ELR (cell line): ENCODE results near the gene REG3G.
"Not testable (repeated sequence)": the region's sequence is repeated elsewhere in the genome, so short reads cannot be mapped to it uniquely, and the experiment has no call there.

Source experiments
- DNase-seq: peaks from one replicate; pipeline ENCODE4 v3.0.0-alpha.2; 2015; ENCODE audit warnings: low read depth

Gene REG3G

DNA sequence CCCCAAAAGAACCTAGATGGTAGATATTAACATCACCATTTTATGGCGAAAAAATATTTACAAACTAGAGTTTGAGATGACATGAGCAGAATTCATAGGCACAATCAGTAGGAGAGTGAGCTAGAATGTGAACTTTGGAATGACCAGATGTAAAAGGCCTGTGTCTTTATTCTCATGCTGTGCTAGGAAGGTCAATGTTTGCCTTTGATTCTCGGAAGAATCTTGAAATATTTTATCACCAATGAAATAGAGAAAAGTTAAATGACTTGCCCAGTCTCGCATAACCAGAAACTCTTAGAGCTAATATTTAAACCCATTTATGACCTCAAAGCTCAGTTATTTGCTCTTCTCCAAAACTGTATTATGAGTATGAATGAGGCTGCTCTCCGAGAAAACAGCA is 9.2 kb upstream of the REG3G start:
- no peak for DNase-seq

DNA sequence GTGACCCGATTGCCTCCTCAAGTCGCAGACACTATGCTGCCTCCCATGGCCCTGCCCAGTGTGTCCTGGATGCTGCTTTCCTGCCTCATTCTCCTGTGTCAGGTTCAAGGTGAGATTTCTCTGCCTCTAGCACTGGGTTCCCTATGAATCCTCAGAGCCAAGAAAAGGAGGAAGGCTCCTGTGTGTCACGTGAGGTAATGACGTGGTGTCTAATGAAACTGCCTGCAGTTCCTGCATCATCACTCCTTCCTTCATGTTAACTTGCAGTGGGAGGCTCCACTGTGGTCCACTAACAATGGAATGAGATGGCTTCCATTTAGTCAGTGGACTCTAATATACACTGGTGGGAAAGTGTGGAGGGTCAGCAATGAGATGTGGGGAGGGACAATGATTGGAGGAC is 559 bp downstream of the REG3G start:
- no peak for DNase-seq

DNA sequence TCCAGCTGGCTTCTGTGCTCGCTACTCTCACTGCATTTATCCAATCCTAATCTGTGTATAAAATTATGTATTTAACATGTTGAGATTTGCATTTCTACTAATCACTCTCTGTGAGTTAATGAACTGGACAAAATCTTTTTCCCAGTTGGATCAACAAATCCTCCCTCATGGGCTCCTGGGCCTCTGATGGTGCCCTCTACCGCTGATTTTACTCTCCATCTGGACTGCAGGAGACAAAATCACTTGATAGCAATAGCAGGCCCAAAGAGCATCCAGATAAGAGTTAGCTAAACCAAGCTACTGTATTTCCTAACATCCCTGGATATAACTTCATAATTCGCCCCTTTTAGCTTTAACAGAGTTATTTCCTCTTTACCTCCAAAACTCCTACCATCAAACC is 14.4 kb downstream of the REG3G start:
- no peak for DNase-seq

DNA sequence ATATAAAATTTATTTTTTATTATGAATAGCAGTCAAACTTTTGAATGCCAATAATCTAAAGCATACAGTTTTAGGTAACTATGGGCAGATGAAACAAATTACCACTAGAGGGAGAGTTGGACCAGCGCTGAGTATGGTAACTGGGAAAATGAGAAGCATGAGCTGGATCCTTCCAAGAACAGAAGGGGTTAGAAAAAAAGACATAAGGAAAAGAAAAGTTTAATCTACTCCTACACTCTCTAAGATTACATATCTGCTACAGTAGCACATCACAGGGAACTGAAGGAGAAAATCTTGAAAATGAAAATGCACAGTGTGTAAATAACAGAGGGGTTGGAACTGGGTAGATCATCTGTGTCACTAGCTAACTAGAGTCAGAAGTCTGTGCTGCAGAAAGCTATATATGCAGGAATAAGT is 15.5 kb downstream of the REG3G start:
- no peak for DNase-seq

DNA sequence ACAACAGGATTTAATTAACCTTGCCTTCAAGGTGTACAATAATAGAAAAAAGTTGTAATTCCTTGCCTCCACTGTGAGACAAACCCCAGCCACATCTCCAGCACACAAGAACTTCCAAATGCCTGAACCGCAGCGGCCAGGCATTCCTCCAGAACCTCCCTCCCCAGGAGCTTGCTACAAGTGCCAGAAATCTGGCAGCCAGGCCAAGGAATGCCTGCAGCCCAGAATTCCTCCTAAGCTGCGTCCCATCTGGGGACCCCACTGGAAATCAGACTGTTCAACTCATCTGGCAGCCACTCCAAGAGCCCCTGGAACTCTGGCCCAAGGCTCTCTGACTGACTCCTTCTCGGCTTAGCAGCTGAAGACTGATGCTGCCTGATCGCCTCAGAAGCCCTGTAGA is 28.0 kb downstream of the REG3G start:
- DNase-seq, result not testable (repeated sequence)

- not testable (repeated sequence) for DNase-seq
Measured at GRCh38 chr2:79054769-79055168, 29.3 kb downstream of the REG3G start.

GRCh38 chr2:79065201-79065600 is 39.7 kb downstream of the REG3G start:
- no peak for DNase-seq

- no peak for DNase-seq
Measured at GRCh38 chr2:79071078-79071477, 45.6 kb downstream of the REG3G start.
